Measurements from ENCODE around the gene LAMB2. TPM values are rescaled to one million over a fixed set of nuclear protein-coding genes. Genes with fewer than 3 reads are reported as not detected.

Gene LAMB2
- total and polyA plus RNA-seq, 2 experiments from 2014 or later, result 71.3 to 154 TPM

DNA sequence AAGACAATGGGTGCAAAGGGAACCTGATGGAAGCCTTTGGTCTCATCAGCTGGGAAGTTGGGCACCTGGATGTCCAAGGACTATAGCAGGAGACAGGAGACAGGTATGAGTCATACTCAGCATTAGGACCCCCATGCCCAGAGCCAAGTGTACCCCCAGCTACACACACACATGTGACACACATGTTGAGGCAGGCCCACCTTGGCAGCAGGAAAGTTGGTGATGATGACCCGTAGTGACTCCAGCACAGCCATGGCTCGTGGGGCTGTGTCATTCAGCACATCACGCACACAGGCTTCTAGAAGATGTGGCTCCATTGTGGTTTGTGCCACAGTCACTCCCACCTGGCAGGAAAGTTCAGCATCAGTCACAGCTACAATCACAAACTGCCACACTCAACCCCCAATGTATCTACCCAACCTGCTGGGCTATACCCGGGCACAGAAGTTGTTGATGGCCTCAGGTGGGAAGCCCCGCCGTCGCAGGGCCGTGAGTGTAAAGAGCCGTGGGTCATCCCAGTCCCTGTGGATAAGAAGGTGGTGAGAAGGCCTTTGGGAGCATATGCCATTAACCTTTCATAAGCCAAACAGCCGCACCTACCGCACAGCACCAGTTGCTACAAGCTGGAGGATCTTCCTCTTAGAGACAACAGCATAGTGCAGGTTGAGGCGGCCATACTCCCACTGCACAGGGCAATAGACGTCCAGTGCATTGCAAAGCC, 33.8 kb downstream of the LAMB2 start:
- Mint-ChIP-seq H3K4me3 (no peak overlapping the region), H3K36me3 (ENCODE audit: low read depth) (peaks cover 72% of the 10 kb centered on the region), H3K27ac (no peak overlapping the region), H3K9me3 (no peaks in the 10 kb centered on the region), H3K27me3 (ENCODE audit: insufficient read depth, low read depth, poor library complexity) (peaks cover 13% of the 10 kb centered on the region), H3K4me1 (peaks cover 14% of the 10 kb centered on the region; the same call in 1 of the 3 replicates)
- H3K4me2 ChIP-seq, result no peak overlapping the region
- peaks cover 7% of the 10 kb centered on the region for H3K79me2 ChIP-seq (replicated peaks; ENCODE audit: insufficient read depth)
- no peak overlapping the region for H3K27ac ChIP-seq (ENCODE audit: low read depth)
- 0 out of 2 replicates have a peak, but pooled peaks cover 2% of the 10 kb centered on the region for H4K20me1 ChIP-seq (replicated peaks; ENCODE audit: insufficient read depth)
- peaks cover 21% of the 10 kb centered on the region for H3F3A ChIP-seq (replicated peaks; ENCODE audit: low read depth)
- TF ChIP-seq ETS1 (IDR thresholded peaks at IDR 0.05), result no peak
- no peak for TF ChIP-seq STAT1 (IDR thresholded peaks at IDR 0.05; ENCODE audit: unreplicated experiment)
- TF ChIP-seq, protein P1, sequence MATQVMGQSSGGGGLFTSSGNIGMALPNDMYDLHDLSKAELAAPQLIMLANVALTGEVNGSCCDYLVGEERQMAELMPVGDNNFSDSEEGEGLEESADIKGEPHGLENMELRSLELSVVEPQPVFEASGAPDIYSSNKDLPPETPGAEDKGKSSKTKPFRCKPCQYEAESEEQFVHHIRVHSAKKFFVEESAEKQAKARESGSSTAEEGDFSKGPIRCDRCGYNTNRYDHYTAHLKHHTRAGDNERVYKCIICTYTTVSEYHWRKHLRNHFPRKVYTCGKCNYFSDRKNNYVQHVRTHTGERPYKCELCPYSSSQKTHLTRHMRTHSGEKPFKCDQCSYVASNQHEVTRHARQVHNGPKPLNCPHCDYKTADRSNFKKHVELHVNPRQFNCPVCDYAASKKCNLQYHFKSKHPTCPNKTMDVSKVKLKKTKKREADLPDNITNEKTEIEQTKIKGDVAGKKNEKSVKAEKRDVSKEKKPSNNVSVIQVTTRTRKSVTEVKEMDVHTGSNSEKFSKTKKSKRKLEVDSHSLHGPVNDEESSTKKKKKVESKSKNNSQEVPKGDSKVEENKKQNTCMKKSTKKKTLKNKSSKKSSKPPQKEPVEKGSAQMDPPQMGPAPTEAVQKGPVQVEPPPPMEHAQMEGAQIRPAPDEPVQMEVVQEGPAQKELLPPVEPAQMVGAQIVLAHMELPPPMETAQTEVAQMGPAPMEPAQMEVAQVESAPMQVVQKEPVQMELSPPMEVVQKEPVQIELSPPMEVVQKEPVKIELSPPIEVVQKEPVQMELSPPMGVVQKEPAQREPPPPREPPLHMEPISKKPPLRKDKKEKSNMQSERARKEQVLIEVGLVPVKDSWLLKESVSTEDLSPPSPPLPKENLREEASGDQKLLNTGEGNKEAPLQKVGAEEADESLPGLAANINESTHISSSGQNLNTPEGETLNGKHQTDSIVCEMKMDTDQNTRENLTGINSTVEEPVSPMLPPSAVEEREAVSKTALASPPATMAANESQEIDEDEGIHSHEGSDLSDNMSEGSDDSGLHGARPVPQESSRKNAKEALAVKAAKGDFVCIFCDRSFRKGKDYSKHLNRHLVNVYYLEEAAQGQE (IDR thresholded peaks at IDR 0.05; ENCODE audit: unreplicated experiment), result no peak
- no peak for TF ChIP-seq CREB1 (CRISPR knock-in tag; IDR thresholded peaks at IDR 0.05; ENCODE audit: low read depth)
- no peak for TF ChIP-seq ZNF331 (CRISPR knock-in tag; IDR thresholded peaks at IDR 0.05; ENCODE audit: low read depth)
- no peak for TF ChIP-seq ZNF462 (CRISPR knock-in tag; IDR thresholded peaks at IDR 0.05)
- TF ChIP-seq NANOG (IDR thresholded peaks at IDR 0.05; ENCODE audit: borderline replicate concordance), result no peak
- TF ChIP-seq ZNF114 (CRISPR knock-in tag; IDR thresholded peaks at IDR 0.05), result no peak
- TF ChIP-seq EZH2phosphoT487 (IDR thresholded peaks at IDR 0.05; ENCODE audit: unreplicated experiment), result no peak
- no peak for TF ChIP-seq JUNB (IDR thresholded peaks at IDR 0.05; ENCODE audit: unreplicated experiment)
- TF ChIP-seq EZH2 (IDR thresholded peaks at IDR 0.05; ENCODE audit: low read depth, unreplicated experiment), result no peak
- TF ChIP-seq CTCF (conservative IDR thresholded peaks at IDR 0.05; ENCODE audit: low read depth in 2 of 2), result no peak
- no peak for TF ChIP-seq POLR2AphosphoS5 (IDR thresholded peaks at IDR 0.05; ENCODE audit: low read depth)
- no peaks in the 10 kb centered on the region for H3K9me2 ChIP-seq (ENCODE audit: insufficient read depth)
- no peak for DNase-seq (ENCODE audit: low spot score)
- no peak overlapping the region for H3K4me3 ChIP-seq
- H2AFZ ChIP-seq, result no peak overlapping the region
- ATAC-seq, result no peak
- peaks cover 11% of the 10 kb centered on the region; the same call in 1 of the 2 replicates for H3K4me1 ChIP-seq (ENCODE audit: insufficient read depth)
- no peaks in the 10 kb centered on the region for H3K27me3 ChIP-seq (ENCODE audit: insufficient read depth)
- H3K36me3 ChIP-seq (ENCODE audit: insufficient read depth), result peaks cover 31% of the 10 kb centered on the region
